Measurements from ENCODE around the gene LRFN3.
A peak's percentile ranks its signal among the peaks of the same experiment; 100 is the strongest.

Gene LRFN3

DNA sequence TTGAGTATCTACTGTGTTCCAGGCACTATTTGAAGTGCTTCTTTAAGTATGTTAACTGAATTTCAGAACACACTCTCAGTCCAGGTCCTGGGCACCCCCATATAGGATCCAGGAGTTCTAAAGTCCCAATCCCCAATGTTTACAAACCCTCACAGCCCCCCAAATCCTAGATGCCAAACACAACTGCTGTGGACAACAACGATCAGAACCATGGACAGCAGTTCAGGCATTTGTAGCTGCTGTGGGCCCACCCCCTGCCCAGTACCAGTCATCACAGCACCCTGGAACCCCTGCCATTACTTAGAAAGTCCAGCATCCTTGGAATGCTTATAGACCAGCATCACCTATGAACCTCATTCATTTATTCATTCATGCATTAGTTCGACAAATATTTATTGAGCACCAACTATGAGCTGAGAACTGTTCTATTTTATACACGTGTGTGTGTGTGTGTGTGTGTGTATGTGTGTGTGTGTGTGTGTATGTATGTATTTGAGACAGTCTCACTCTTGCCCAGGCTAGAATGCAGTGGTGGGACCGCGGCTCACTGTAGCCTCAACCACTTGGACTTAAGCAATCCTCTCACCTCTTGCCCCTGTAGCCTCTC, 39.5 kb downstream of the LRFN3 start:
- DNase-seq, result peak; percentile 40
- peaks cover 8 to 30% of the 10 kb centered on the region in 2 experiments for H3K27me3 ChIP-seq (ENCODE audit: control insufficient read depth in 1 of 2, insufficient read depth in 1 of 2, low read length in 2 of 2)
- H3K4ac ChIP-seq (ENCODE audit: low read depth in 1 of 2, low read length in 2 of 2), result no peak overlapping the region
- no peak overlapping the region for H3K4me3 ChIP-seq (ENCODE audit: insufficient read depth in 1 of 2, low read depth in 1 of 2, low read length in 2 of 2)
- no peak overlapping the region for H3K18ac ChIP-seq (ENCODE audit: low read depth in 1 of 2, low read length in 2 of 2)
- no peak overlapping the region for H2AFZ ChIP-seq (ENCODE audit: low read depth, low read length)
- no peak overlapping the region for H2BK5ac ChIP-seq (ENCODE audit: low read depth, low read length, poor library complexity, severe bottlenecking)
- H3K23ac ChIP-seq (ENCODE audit: low read length in 2 of 2), result no peak overlapping the region
- H2AK5ac ChIP-seq (ENCODE audit: low read length, severe bottlenecking), result no peak overlapping the region
- H2BK120ac ChIP-seq (ENCODE audit: low read depth, low read length), result no peak overlapping the region
- H2BK15ac ChIP-seq (ENCODE audit: low read depth, poor library complexity, severe bottlenecking), result no peak overlapping the region
- no peaks in the 10 kb centered on the region for H3K79me1 ChIP-seq (replicated peaks; ENCODE audit: low read length, poor library complexity, severe bottlenecking)
- no peak overlapping the region for H3K14ac ChIP-seq (ENCODE audit: low read length in 2 of 2)
- no peaks in the 10 kb centered on the region for H3K4me1 ChIP-seq (ENCODE audit: control insufficient read depth, insufficient read depth, low read depth, low read length)
- H3K27ac ChIP-seq (ENCODE audit: low read length, poor library complexity, severe bottlenecking), result no peak overlapping the region
- H3K4me2 ChIP-seq (ENCODE audit: low read length, poor library complexity, severe bottlenecking), result no peak overlapping the region
- no peaks in the 10 kb centered on the region for H3K36me3 ChIP-seq (ENCODE audit: control insufficient read depth in 1 of 2, insufficient read depth in 2 of 2, low read depth in 1 of 2, low read length in 2 of 2)
- 29% methylated on average over 2 of the region's 5 CpGs for WGBS
- no peak overlapping the region for H3K9ac ChIP-seq (ENCODE audit: low read length)
- no peak overlapping the region for H2BK12ac ChIP-seq (ENCODE audit: low read length in 2 of 2)
- no peak overlapping the region for H4K8ac ChIP-seq (ENCODE audit: low read length)
- no peaks in the 10 kb centered on the region for H3K9me3 ChIP-seq (ENCODE audit: control insufficient read depth, low read length)
- H4K91ac ChIP-seq (ENCODE audit: low read length), result no peak overlapping the region

DNA sequence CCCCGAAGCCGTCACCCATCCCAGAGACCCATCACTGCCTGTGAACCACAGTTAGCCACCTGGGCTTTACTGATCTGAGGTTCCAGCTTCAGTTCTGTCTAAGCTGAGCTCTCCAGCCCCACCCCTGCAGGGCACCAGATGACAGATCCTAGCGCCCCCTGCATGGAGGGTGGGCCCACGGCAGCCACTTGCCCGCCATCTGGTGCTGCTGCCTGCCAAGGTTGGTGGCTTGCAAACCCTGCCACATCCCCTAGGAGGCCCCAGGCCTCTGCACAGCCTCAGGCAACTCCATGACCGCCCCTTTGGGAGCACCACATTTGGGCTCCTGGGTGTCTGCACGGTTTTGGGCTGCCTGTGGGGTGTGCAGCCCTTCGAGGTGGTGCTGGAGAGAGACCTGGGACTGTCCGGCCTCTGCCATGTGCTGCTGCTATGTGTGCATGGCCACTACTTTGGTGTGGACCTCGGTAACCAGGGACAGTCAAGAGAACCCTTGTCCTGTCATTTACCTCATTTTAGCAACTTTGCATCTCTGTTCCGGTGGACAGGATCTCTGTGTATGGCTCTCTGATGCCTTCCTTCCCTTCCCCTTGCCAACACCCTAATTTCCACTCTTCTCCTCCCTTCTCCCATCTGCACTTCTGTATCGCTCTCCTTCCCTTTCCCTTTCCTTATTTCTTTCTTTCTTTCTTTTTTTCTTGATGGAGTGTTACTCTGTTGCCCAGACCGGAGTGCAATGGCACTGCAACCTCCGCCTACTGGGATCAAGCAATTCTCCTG, 41.5 kb downstream of the LRFN3 start:
- no peak overlapping the region for H2BK12ac ChIP-seq (ENCODE audit: low read length in 2 of 2)
- peaks cover 14 to 46% of the 10 kb centered on the region in 2 experiments for H3K27me3 ChIP-seq (ENCODE audit: control insufficient read depth in 1 of 2, insufficient read depth in 1 of 2, low read length in 2 of 2)
- no peak overlapping the region for H3K23ac ChIP-seq (ENCODE audit: low read length in 2 of 2)
- no peak overlapping the region for H2BK120ac ChIP-seq (ENCODE audit: low read depth, low read length)
- H3K14ac ChIP-seq (ENCODE audit: low read length in 2 of 2), result no peak overlapping the region
- H4K91ac ChIP-seq (ENCODE audit: low read length), result no peak overlapping the region
- H2BK5ac ChIP-seq (ENCODE audit: low read depth, low read length, poor library complexity, severe bottlenecking), result no peak overlapping the region
- H3K36me3 ChIP-seq (ENCODE audit: control insufficient read depth in 1 of 2, insufficient read depth in 2 of 2, low read depth in 1 of 2, low read length in 2 of 2), result no peaks in the 10 kb centered on the region
- H3K79me1 ChIP-seq (replicated peaks; ENCODE audit: low read length, poor library complexity, severe bottlenecking), result no peaks in the 10 kb centered on the region
- no peak overlapping the region for H2AFZ ChIP-seq (ENCODE audit: low read depth, low read length)
- H3K4me3 ChIP-seq (ENCODE audit: insufficient read depth in 1 of 2, low read depth in 1 of 2, low read length in 2 of 2), result no peak overlapping the region
- no peak overlapping the region for H3K18ac ChIP-seq (ENCODE audit: low read depth in 1 of 2, low read length in 2 of 2)
- DNase-seq, result no peak
- H3K27ac ChIP-seq (ENCODE audit: low read length, poor library complexity, severe bottlenecking), result no peak overlapping the region
- no peak overlapping the region for H3K4me2 ChIP-seq (ENCODE audit: low read length, poor library complexity, severe bottlenecking)
- H3K9me3 ChIP-seq (ENCODE audit: control insufficient read depth, low read length), result no peaks in the 10 kb centered on the region
- no peak overlapping the region for H2AK5ac ChIP-seq (ENCODE audit: low read length, severe bottlenecking)
- H2BK15ac ChIP-seq (ENCODE audit: low read depth, poor library complexity, severe bottlenecking), result no peak overlapping the region
- no peak overlapping the region for H3K4ac ChIP-seq (ENCODE audit: low read depth in 1 of 2, low read length in 2 of 2)
- H3K9ac ChIP-seq (ENCODE audit: low read length), result no peak overlapping the region
- WGBS, result 57% methylated on average over 14 of the region's 14 CpGs
- no peak overlapping the region for H4K8ac ChIP-seq (ENCODE audit: low read length)
- no peaks in the 10 kb centered on the region for H3K4me1 ChIP-seq (ENCODE audit: control insufficient read depth, insufficient read depth, low read depth, low read length)

- no peaks in the 10 kb centered on the region for H3K9me3 ChIP-seq (ENCODE audit: control insufficient read depth, low read length)
- no peak for DNase-seq
- no peak overlapping the region for H2AK5ac ChIP-seq (ENCODE audit: low read length, severe bottlenecking)
- H2BK120ac ChIP-seq (ENCODE audit: low read depth, low read length), result no peak overlapping the region
- H3K9ac ChIP-seq (ENCODE audit: low read length), result no peak overlapping the region
- H3K14ac ChIP-seq (ENCODE audit: low read length in 2 of 2), result no peak overlapping the region
- H3K27ac ChIP-seq (ENCODE audit: low read length, poor library complexity, severe bottlenecking), result no peak overlapping the region
- H3K23ac ChIP-seq (ENCODE audit: low read length in 2 of 2), result no peak overlapping the region
- H3K4ac ChIP-seq (ENCODE audit: low read depth in 1 of 2, low read length in 2 of 2), result no peak overlapping the region
- H3K36me3 ChIP-seq (ENCODE audit: control insufficient read depth in 1 of 2, insufficient read depth in 2 of 2, low read depth in 1 of 2, low read length in 2 of 2), result no peaks in the 10 kb centered on the region
- H3K79me1 ChIP-seq (replicated peaks; ENCODE audit: low read length, poor library complexity, severe bottlenecking), result no peaks in the 10 kb centered on the region
- H4K8ac ChIP-seq (ENCODE audit: low read length), result no peak overlapping the region
- no peak overlapping the region for H2BK15ac ChIP-seq (ENCODE audit: low read depth, poor library complexity, severe bottlenecking)
- no peak overlapping the region for H2BK12ac ChIP-seq (ENCODE audit: low read length in 2 of 2)
- H3K27me3 ChIP-seq (ENCODE audit: control insufficient read depth in 1 of 2, insufficient read depth in 1 of 2, low read length in 2 of 2), result peaks cover 19 to 47% of the 10 kb centered on the region in 2 experiments
- no peak overlapping the region for H2BK5ac ChIP-seq (ENCODE audit: low read depth, low read length, poor library complexity, severe bottlenecking)
- no peak overlapping the region for H3K4me3 ChIP-seq (ENCODE audit: insufficient read depth in 1 of 2, low read depth in 1 of 2, low read length in 2 of 2)
- H2AFZ ChIP-seq (ENCODE audit: low read depth, low read length), result no peak overlapping the region
- H4K91ac ChIP-seq (ENCODE audit: low read length), result no peak overlapping the region
- H3K4me1 ChIP-seq (ENCODE audit: control insufficient read depth, insufficient read depth, low read depth, low read length), result no peaks in the 10 kb centered on the region
- WGBS, result 72% methylated on average over 5 of the region's 5 CpGs
- no peak overlapping the region for H3K18ac ChIP-seq (ENCODE audit: low read depth in 1 of 2, low read length in 2 of 2)
- H3K4me2 ChIP-seq (ENCODE audit: low read length, poor library complexity, severe bottlenecking), result no peak overlapping the region
These were observed 42.1 kb downstream of the LRFN3 start for GRCh38 chr19:35978271-35978670.

DNA sequence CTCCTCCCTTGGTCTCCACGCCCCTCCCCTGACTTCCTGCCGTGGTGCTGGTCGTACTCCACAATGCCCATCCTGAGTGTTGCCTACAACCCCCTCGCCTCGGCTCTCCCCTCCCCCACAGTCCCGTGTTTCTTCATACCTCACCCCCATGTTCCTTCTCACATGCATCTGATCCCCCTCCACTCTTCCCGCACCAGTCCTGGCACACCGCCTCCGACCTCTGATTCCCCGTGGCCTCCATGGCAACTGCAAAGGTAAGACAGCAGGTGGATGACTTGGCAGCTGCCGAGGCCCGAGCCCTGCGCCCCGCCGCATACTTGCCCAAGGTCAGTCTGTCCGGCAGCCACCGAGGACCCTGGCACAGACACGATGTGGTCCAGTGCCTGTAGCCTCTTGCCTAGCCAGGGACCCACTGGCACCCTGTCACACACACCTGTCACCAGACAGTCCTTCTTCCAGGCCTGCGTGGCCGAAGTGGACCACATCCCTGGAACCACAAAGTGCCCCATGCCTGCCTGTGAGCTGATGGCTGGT, 42.7 kb downstream of the LRFN3 start:
- no peak overlapping the region for H3K27ac ChIP-seq (ENCODE audit: low read length, poor library complexity, severe bottlenecking)

More for the DNA sequence above, 42.7 kb downstream of the LRFN3 start:
- Histone ChIP-seq H2BK15ac (ENCODE audit: low read depth, poor library complexity, severe bottlenecking) (no peak overlapping the region), H3K36me3 (ENCODE audit: control insufficient read depth in 1 of 2, insufficient read depth in 2 of 2, low read depth in 1 of 2, low read length in 2 of 2) (no peaks in the 10 kb centered on the region), H4K8ac (ENCODE audit: low read length) (no peak overlapping the region), H2BK5ac (ENCODE audit: low read depth, low read length, poor library complexity, severe bottlenecking) (no peak overlapping the region), H3K23ac (ENCODE audit: low read length in 2 of 2) (no peak overlapping the region), H3K4me2 (ENCODE audit: low read length, poor library complexity, severe bottlenecking) (no peak overlapping the region), H3K18ac (ENCODE audit: low read depth in 1 of 2, low read length in 2 of 2) (no peak overlapping the region), H3K79me1 (replicated peaks; ENCODE audit: low read length, poor library complexity, severe bottlenecking) (no peaks in the 10 kb centered on the region), H3K9me3 (ENCODE audit: control insufficient read depth, low read length) (no peaks in the 10 kb centered on the region), H4K91ac (ENCODE audit: low read length) (no peak overlapping the region), H2AK5ac (ENCODE audit: low read length, severe bottlenecking) (no peak overlapping the region), H3K4me3 (ENCODE audit: insufficient read depth in 1 of 2, low read depth in 1 of 2, low read length in 2 of 2) (no peak overlapping the region), H3K9ac (ENCODE audit: low read length) (no peak overlapping the region), H2BK120ac (ENCODE audit: low read depth, low read length) (no peak overlapping the region), H3K14ac (ENCODE audit: low read length in 2 of 2) (no peak overlapping the region), H3K4ac (ENCODE audit: low read depth in 1 of 2, low read length in 2 of 2) (no peak overlapping the region), H2BK12ac (ENCODE audit: low read length in 2 of 2) (no peak overlapping the region), H2AFZ (ENCODE audit: low read depth, low read length) (no peak overlapping the region), H3K4me1 (ENCODE audit: control insufficient read depth, insufficient read depth, low read depth, low read length) (no peaks in the 10 kb centered on the region), H3K27me3 (ENCODE audit: control insufficient read depth in 1 of 2, insufficient read depth in 1 of 2, low read length in 2 of 2) (peaks cover 19 to 53% of the 10 kb centered on the region in 2 experiments)
- 70% methylated on average over 20 of the region's 20 CpGs for WGBS
- DNase-seq, result no peak
